Fibroblast of gingiva (primary cell): ENCODE measurements around the gene TRPM1.

Experiments
- DNase-seq: peaks from one replicate; pipeline ENCODE4 v3.0.0-alpha.2; 2011; ENCODE audit warnings: low read depth

The TRPM1 gene

GRCh38 chr15:30969724-30970123 is 131.8 kb downstream of the TRPM1 start:
- DNase-seq, result no peak

- no peak for DNase-seq
Observed at GRCh38 chr15:30963681-30964080, 137.8 kb downstream of the TRPM1 start.

GRCh38 chr15:30962659-30963058 is 138.9 kb downstream of the TRPM1 start:
- DNase-seq, result no peak

- peak; percentile 2 for DNase-seq
Observed at GRCh38 chr15:30962079-30962478, 139.4 kb downstream of the TRPM1 start.

GRCh38 chr15:30958219-30958618 is 143.3 kb downstream of the TRPM1 start:
- no peak for DNase-seq

- DNase-seq, result no peak
Observed at GRCh38 chr15:30956216-30957124, 145.1 kb downstream of the TRPM1 start.

GRCh38 chr15:30954674-30955073 is 146.9 kb downstream of the TRPM1 start:
- DNase-seq, result peak; percentile 28

- peak; percentile 86 for DNase-seq
Observed at GRCh38 chr15:30953731-30954378, 147.7 kb downstream of the TRPM1 start.

- no peak for DNase-seq
Observed at GRCh38 chr15:30953183-30953582, 148.3 kb downstream of the TRPM1 start.
